ENCODE data around the gene MAPK7. TPM values are rescaled to one million over a fixed set of nuclear protein-coding genes. Genes with fewer than 3 reads are reported as not detected.

The MAPK7 gene
- total and polyA plus RNA-seq, 2 of the 4 experiments (the other 2 are of a cell fraction) = 9.7 to 25.4 TPM

GRCh38 chr17:19346351-19347255, 31.7 kb upstream of the MAPK7 start (continued):
- TF ChIP-seq RFX5 (IDR thresholded peaks at IDR 0.05; ENCODE audit: low read depth, low read length) (no peak), BHLHE40 (IDR thresholded peaks at IDR 0.05; ENCODE audit: low read depth, low read length) (no peak), RCOR1 (IDR thresholded peaks at IDR 0.05; ENCODE audit: insufficient replicate concordance, low read length) (peak; percentile 14), SMC3 (IDR thresholded peaks at IDR 0.05; ENCODE audit: low read depth, low read length) (no peak), POLR2A (IDR thresholded peaks at IDR 0.05; ENCODE audit: low read depth, low read length) (no peak)
- TF ChIP-seq, protein P1, sequence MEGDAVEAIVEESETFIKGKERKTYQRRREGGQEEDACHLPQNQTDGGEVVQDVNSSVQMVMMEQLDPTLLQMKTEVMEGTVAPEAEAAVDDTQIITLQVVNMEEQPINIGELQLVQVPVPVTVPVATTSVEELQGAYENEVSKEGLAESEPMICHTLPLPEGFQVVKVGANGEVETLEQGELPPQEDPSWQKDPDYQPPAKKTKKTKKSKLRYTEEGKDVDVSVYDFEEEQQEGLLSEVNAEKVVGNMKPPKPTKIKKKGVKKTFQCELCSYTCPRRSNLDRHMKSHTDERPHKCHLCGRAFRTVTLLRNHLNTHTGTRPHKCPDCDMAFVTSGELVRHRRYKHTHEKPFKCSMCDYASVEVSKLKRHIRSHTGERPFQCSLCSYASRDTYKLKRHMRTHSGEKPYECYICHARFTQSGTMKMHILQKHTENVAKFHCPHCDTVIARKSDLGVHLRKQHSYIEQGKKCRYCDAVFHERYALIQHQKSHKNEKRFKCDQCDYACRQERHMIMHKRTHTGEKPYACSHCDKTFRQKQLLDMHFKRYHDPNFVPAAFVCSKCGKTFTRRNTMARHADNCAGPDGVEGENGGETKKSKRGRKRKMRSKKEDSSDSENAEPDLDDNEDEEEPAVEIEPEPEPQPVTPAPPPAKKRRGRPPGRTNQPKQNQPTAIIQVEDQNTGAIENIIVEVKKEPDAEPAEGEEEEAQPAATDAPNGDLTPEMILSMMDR (conservative IDR thresholded peaks at IDR 0.05; ENCODE audit: low read depth, low read length) = no peak

Data from IMR-90 (cell line).